Activated CD4-positive, alpha-beta T cell treated with anti-CD3 and anti-CD28 coated beads for 4 hours (primary cell): ENCODE measurements around the gene AKAP10.
"Not testable (repeated sequence)": the region's sequence is repeated elsewhere in the genome, so short reads cannot be mapped to it uniquely, and the experiment has no call there.

Experiments
- DNase-seq, 2 donors: peaks; one replicate each; pipeline ENCODE4 v3.0.0-alpha.2; 2020

The AKAP10 gene

GRCh38 chr17:19860647-19861177, 116.9 kb downstream of the AKAP10 start:
- not testable (repeated sequence) for DNase-seq

- no peak for DNase-seq
These were observed 120.0 kb downstream of the AKAP10 start for GRCh38 chr17:19857640-19858039.
